Measurements from ENCODE around the gene KMT2C.

- TF ChIP-seq CTCF (IDR thresholded peaks at IDR 0.05; ENCODE audit: low read length): no peak
- TF ChIP-seq EZH2 (IDR thresholded peaks at IDR 0.05; ENCODE audit: borderline replicate concordance, low read length): no peak
Measured at GRCh38 chr7:152328234-152328633, 107.6 kb downstream of the KMT2C start.
